Stimulated activated naive CD8-positive, alpha-beta T cell treated with anti-CD3 and anti-CD28 coated beads, Interleukin-15, Interleukin-2, amounts not matched to agents 100 ng/mL and 50 ng/mL, for 24 hours (primary cell): Measurements from ENCODE around the gene SMCR8.
"Not testable (repeated sequence)": the region's sequence is repeated elsewhere in the genome, so short reads cannot be mapped to it uniquely, and the experiment has no call there.

Experiments
- H3K27ac Mint-ChIP-seq: one replicate; pipeline ENCODE4 v1.8.0; 2021; ENCODE audit warnings: mild to moderate bottlenecking, mixed read lengths
- H3K27me3 Mint-ChIP-seq: one replicate; pipeline ENCODE4 v1.8.0; 2021; ENCODE audit warnings: mixed read lengths
- H3K36me3 Mint-ChIP-seq: one replicate; pipeline ENCODE4 v1.8.0; 2021; ENCODE audit warnings: low read depth, mixed read lengths
- H3K4me1 Mint-ChIP-seq: one replicate; pipeline ENCODE4 v1.8.0; 2021; ENCODE audit warnings: low read depth, mixed read lengths
- H3K4me3 Mint-ChIP-seq: one replicate; pipeline ENCODE4 v1.8.0; 2021; ENCODE audit warnings: mild to moderate bottlenecking, mixed read lengths
- H3K9me3 Mint-ChIP-seq: one replicate; pipeline ENCODE4 v1.8.0; 2021; ENCODE audit warnings: mixed read lengths

The SMCR8 gene, protein sequence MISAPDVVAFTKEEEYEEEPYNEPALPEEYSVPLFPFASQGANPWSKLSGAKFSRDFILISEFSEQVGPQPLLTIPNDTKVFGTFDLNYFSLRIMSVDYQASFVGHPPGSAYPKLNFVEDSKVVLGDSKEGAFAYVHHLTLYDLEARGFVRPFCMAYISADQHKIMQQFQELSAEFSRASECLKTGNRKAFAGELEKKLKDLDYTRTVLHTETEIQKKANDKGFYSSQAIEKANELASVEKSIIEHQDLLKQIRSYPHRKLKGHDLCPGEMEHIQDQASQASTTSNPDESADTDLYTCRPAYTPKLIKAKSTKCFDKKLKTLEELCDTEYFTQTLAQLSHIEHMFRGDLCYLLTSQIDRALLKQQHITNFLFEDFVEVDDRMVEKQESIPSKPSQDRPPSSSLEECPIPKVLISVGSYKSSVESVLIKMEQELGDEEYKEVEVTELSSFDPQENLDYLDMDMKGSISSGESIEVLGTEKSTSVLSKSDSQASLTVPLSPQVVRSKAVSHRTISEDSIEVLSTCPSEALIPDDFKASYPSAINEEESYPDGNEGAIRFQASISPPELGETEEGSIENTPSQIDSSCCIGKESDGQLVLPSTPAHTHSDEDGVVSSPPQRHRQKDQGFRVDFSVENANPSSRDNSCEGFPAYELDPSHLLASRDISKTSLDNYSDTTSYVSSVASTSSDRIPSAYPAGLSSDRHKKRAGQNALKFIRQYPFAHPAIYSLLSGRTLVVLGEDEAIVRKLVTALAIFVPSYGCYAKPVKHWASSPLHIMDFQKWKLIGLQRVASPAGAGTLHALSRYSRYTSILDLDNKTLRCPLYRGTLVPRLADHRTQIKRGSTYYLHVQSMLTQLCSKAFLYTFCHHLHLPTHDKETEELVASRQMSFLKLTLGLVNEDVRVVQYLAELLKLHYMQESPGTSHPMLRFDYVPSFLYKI

DNA sequence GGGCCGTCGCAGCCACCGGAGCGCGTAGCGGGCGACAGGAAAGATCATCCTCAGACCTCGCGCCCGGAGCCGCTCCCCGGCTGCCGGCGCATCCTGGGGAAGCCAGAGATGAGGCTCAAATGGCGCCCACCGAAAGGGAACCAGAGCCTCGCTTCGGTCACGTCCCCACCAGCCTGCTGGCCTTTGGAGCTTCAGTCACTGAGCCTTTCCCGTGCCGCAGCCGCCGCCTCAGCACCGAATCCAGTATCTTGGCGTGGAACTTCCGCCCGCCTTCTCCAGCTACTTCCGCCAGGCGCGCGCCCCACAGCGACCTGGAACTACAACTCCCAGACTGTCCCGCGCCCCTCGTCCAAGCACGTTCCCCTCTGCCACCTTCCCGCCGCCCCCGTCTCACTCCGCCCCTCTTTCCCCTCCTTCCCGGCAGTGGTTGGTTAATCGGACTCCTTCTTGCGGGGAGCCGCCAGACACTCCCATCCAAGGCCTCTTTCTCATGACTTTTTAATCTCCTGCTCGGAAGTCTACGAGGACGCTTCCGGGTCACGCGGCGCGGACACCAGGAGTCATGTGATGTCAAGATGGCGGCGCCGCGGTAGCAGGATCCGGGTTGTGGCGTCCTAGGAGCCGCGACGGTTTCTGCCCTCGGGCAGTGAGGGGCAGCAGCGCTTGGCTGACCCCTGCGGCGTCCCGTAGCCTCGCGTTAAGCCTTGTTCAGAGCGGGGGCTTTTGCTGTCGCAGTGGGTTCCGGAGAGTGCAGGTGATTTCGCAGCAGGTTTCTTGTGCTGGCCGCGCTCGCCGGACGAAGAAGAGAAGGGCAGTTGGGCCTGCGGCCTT lies at the start of gene SMCR8, which contains the start of gene TOP3A:
TSS of gene SMCR8 (plus strand) at position 563 of the 831 bp plus-strand sequence. CDS start 497 bp downstream, outside the sequence.
TSS of gene TOP3A (minus strand) at position 264 of the 831 bp plus-strand sequence. CDS start at position 48, 216 bp downstream.
- Mint-ChIP-seq H3K27ac (peak within 1 kb of the TSS; percentile 98), H3K27me3 (no peaks in the 10 kb centered on the region), H3K36me3 (peaks cover 57% of the 10 kb centered on the region), H3K4me3 (peak within 1 kb of the TSS; percentile 99), H3K9me3 (no peaks in the 10 kb centered on the region), H3K4me1 (peaks cover 80% of the 10 kb centered on the region)

- H3K27me3 Mint-ChIP-seq = no peaks in the 10 kb centered on the region
- H3K4me3 Mint-ChIP-seq = no peak overlapping the region
- peaks cover 9% of the 10 kb centered on the region for H3K4me1 Mint-ChIP-seq
These were observed 47.7 kb upstream of the SMCR8 start for GRCh38 chr17:18267366-18267765.

GRCh38 chr17:18267927-18268711 lies 47.0 kb upstream of the SMCR8 start:
- Mint-ChIP-seq H3K27ac (no peak overlapping the region), H3K27me3 (no peaks in the 10 kb centered on the region), H3K4me3 (no peak overlapping the region), H3K36me3 (peaks cover 11% of the 10 kb centered on the region), H3K9me3 (no peaks in the 10 kb centered on the region), H3K4me1 (peaks cover 9% of the 10 kb centered on the region)

More at GRCh38 chr17:18267366-18267765, 47.7 kb upstream of the SMCR8 start:
- no peak overlapping the region for H3K27ac Mint-ChIP-seq
- no peaks in the 10 kb centered on the region for H3K9me3 Mint-ChIP-seq
- H3K36me3 Mint-ChIP-seq = peaks cover 6% of the 10 kb centered on the region

GRCh38 chr17:18270046-18270931 lies 44.8 kb upstream of the SMCR8 start:
- Mint-ChIP-seq H3K4me1 (peaks cover 9% of the 10 kb centered on the region), H3K27me3 (no peaks in the 10 kb centered on the region), H3K36me3 (peaks cover 14% of the 10 kb centered on the region), H3K27ac (no peak overlapping the region), H3K4me3 (no peak overlapping the region), H3K9me3 (no peaks in the 10 kb centered on the region)

- H3K27ac Mint-ChIP-seq = no peak overlapping the region
- no peaks in the 10 kb centered on the region for H3K27me3 Mint-ChIP-seq
- no peaks in the 10 kb centered on the region for H3K4me1 Mint-ChIP-seq
- peaks cover 41% of the 10 kb centered on the region for H3K36me3 Mint-ChIP-seq
- H3K9me3 Mint-ChIP-seq = no peaks in the 10 kb centered on the region
- H3K4me3 Mint-ChIP-seq = no peak overlapping the region
These were observed 38.0 kb upstream of the SMCR8 start for GRCh38 chr17:18277076-18277475.

GRCh38 chr17:18278867-18279266 lies 36.2 kb upstream of the SMCR8 start:
- H3K36me3 Mint-ChIP-seq = peaks cover 50% of the 10 kb centered on the region
- no peaks in the 10 kb centered on the region for H3K27me3 Mint-ChIP-seq
- no peak overlapping the region for H3K4me3 Mint-ChIP-seq
- no peaks in the 10 kb centered on the region for H3K9me3 Mint-ChIP-seq
- no peaks in the 10 kb centered on the region for H3K4me1 Mint-ChIP-seq
- no peak overlapping the region for H3K27ac Mint-ChIP-seq

DNA sequence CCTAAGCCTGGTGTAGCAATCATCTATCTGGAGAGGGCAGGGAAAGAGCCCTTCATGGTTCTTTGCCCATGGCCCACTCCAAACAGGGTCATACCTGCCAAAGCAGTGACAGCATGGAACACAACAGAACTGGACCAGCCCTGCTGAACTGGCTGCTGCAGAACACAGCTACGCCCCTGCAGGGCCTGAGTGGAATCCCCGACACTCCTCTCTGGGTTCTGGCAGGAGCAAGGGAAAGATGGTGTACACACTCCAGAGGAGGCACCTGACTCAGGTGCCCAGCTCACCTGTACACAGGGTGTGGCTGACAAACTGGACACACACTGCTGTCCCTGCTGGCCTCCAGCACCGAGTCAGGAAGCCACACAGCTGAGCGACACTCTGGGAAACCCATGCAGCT lies 34.8 kb upstream of the SMCR8 start:
- Mint-ChIP-seq H3K4me3 (no peak overlapping the region), H3K27ac (no peak overlapping the region), H3K27me3 (no peaks in the 10 kb centered on the region), H3K36me3 (peaks cover 61% of the 10 kb centered on the region), H3K9me3 (no peaks in the 10 kb centered on the region), H3K4me1 (no peaks in the 10 kb centered on the region)

DNA sequence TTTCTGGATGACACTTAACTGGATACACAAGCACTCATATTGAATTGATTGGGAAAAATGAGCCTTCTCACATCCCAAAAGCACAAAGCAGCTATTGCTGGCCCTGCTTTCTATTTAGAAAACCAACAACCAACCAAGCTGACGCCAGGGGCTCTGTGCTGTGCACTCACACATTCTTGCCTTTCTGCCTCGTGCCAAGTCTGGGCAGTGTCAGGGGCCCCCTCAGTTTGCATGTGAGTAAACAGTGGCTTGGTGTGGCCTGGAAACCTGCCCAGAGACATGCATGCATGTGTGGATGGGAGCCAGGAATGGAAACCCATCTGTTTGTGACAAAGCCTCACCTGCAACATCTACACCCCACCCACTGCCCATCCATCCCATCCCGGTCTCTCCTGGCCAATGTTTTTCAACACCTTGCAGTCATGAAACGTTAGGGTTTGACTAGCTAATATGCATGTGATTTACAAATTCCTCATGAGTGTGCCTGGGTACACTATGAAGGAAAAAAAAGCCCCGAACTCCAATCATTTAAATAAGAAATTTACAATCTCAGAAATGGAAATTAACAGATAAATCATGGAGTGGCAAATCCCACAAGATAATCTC lies 34.2 kb upstream of the SMCR8 start:
- Mint-ChIP-seq H3K4me3 (no peak overlapping the region), H3K4me1 (no peaks in the 10 kb centered on the region), H3K9me3 (no peaks in the 10 kb centered on the region), H3K27ac (no peak overlapping the region), H3K27me3 (no peaks in the 10 kb centered on the region), H3K36me3 (peaks cover 67% of the 10 kb centered on the region)

- no peak overlapping the region for H3K27ac Mint-ChIP-seq
- H3K27me3 Mint-ChIP-seq = no peaks in the 10 kb centered on the region
- no peaks in the 10 kb centered on the region for H3K9me3 Mint-ChIP-seq
- H3K36me3 Mint-ChIP-seq = peaks cover 64% of the 10 kb centered on the region
- H3K4me1 Mint-ChIP-seq = no peaks in the 10 kb centered on the region
- H3K4me3 Mint-ChIP-seq = no peak overlapping the region
These were observed 33.3 kb upstream of the SMCR8 start for GRCh38 chr17:18281788-18282187.

GRCh38 chr17:18285296-18285695 lies 29.8 kb upstream of the SMCR8 start:
- Mint-ChIP-seq H3K27me3 (no peaks in the 10 kb centered on the region), H3K4me3 (no peak overlapping the region), H3K27ac (no peak overlapping the region), H3K9me3 (no peaks in the 10 kb centered on the region), H3K36me3 (peaks cover 79% of the 10 kb centered on the region), H3K4me1 (no peaks in the 10 kb centered on the region)

GRCh38 chr17:18291718-18292540 lies 23.2 kb upstream of the SMCR8 start:
- peaks cover 71% of the 10 kb centered on the region for H3K36me3 Mint-ChIP-seq
- no peak overlapping the region for H3K27ac Mint-ChIP-seq
- H3K4me3 Mint-ChIP-seq = no peak overlapping the region
- H3K4me1 Mint-ChIP-seq = no peaks in the 10 kb centered on the region
- H3K9me3 Mint-ChIP-seq = no peaks in the 10 kb centered on the region
- H3K27me3 Mint-ChIP-seq = no peaks in the 10 kb centered on the region

GRCh38 chr17:18298061-18298460 lies 17.0 kb upstream of the SMCR8 start:
- peaks cover 56% of the 10 kb centered on the region for H3K36me3 Mint-ChIP-seq
- H3K9me3 Mint-ChIP-seq, H3K4me3 Mint-ChIP-seq, H3K27ac Mint-ChIP-seq, H3K4me1 Mint-ChIP-seq, H3K27me3 Mint-ChIP-seq: not testable (repeated sequence)
